Measurements from ENCODE around the gene PARP4. TPM values are rescaled to one million over a fixed set of nuclear protein-coding genes. Genes with fewer than 3 reads are reported as not detected.

PARP4 gene
- total and polyA plus RNA-seq, 2 donors (not counting 3 experiments of a cell fraction or from before 2014, with no cell fraction given): 37.1 to 71.7 TPM

DNA sequence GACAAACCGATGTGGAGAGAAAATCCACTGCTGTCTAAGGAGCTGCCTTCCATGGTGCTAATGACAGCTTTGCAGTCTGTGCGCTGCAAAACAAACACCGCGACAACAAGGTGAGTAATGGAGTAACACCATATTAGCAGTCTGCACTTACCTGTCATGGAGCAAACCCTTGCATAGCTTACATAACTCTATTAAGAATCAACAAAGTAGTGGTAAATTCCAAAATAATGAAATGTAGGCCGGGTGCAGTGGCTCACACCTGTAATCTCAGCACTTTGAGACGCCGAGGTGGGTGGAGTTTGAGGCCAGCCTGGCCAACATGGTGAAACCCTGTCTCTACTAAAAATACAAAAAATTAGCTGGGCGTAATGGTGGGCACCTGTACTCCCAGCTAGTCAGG lies 56.2 kb downstream of the PARP4 start:
- no peaks in the 10 kb centered on the region for H3K79me2 ChIP-seq (ENCODE audit: control insufficient read depth, insufficient read depth, low read length)
- no peak overlapping the region for H3K9ac ChIP-seq (replicated peaks; ENCODE audit: extremely low read depth, insufficient read depth, low read length)
- H3K4me2 ChIP-seq (ENCODE audit: insufficient read depth, low read length): no peak overlapping the region
- no peaks in the 10 kb centered on the region for H3K27me3 ChIP-seq (ENCODE audit: control insufficient read depth in 2 of 2, insufficient read depth in 2 of 2, low read length in 2 of 2)
- H4K20me1 ChIP-seq (replicated peaks; ENCODE audit: control insufficient read depth, extremely low read depth, insufficient read depth, low read length): peaks cover 2% of the 10 kb centered on the region
- H3K36me3 ChIP-seq (ENCODE audit: control insufficient read depth in 2 of 2, extremely low read depth in 1 of 2, insufficient read depth in 2 of 2, low read length in 2 of 2): peaks cover 23 to 30% of the 10 kb centered on the region in 2 experiments
- no peaks in the 10 kb centered on the region for H3K4me1 ChIP-seq (ENCODE audit: control insufficient read depth, extremely low read depth, insufficient read depth, low read length)
- no TSS peak for BruUV-seq (replicated peaks)
- no peak overlapping the region for H3K4me3 ChIP-seq (replicated peaks in 1 of 3; ENCODE audit: insufficient read depth in 1 of 3, low read depth in 1 of 3, low read length in 3 of 3)
- no peaks in the 10 kb centered on the region for H3K9me1 ChIP-seq (replicated peaks; ENCODE audit: control insufficient read depth, extremely low read depth, insufficient read depth, low read length)
- H3K27ac ChIP-seq (ENCODE audit: insufficient read depth, low read depth, low read length): no peak overlapping the region
- no peaks in the 10 kb centered on the region for H3K9me3 ChIP-seq (replicated peaks; ENCODE audit: control insufficient read depth, insufficient read depth, low read length)
- TF ChIP-seq, protein P1, sequence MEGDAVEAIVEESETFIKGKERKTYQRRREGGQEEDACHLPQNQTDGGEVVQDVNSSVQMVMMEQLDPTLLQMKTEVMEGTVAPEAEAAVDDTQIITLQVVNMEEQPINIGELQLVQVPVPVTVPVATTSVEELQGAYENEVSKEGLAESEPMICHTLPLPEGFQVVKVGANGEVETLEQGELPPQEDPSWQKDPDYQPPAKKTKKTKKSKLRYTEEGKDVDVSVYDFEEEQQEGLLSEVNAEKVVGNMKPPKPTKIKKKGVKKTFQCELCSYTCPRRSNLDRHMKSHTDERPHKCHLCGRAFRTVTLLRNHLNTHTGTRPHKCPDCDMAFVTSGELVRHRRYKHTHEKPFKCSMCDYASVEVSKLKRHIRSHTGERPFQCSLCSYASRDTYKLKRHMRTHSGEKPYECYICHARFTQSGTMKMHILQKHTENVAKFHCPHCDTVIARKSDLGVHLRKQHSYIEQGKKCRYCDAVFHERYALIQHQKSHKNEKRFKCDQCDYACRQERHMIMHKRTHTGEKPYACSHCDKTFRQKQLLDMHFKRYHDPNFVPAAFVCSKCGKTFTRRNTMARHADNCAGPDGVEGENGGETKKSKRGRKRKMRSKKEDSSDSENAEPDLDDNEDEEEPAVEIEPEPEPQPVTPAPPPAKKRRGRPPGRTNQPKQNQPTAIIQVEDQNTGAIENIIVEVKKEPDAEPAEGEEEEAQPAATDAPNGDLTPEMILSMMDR (IDR thresholded peaks at IDR 0.05; ENCODE audit: extremely low read depth in 1 of 2, insufficient read depth in 1 of 2, low read depth in 1 of 2, low read length in 2 of 2): no peak
- TF ChIP-seq POLR2AphosphoS5 (IDR thresholded peaks at IDR 0.05; ENCODE audit: insufficient read depth, low read depth, low read length): no peak
- DNase-seq (ENCODE audit: low read depth, low spot score) (no peak), FAIRE-seq (no peak)
- POLR2A ChIA-PET: no interaction called here
- no peak overlapping the region for H2AFZ ChIP-seq (ENCODE audit: low read depth, low read length)
- dilution Hi-C loops (cut with MboI; ENCODE audit: extremely low pct_ligation_motif_present, low sequenced_read_pairs) (no loop called here), intact Hi-C loops (cut with micrococcal nuclease) (no loop called here)
- CTCF ChIA-PET: no interaction called here

GRCh38 chr13:24454056-24454455 lies 58.5 kb downstream of the PARP4 start:
- dilution Hi-C loops (cut with MboI; ENCODE audit: extremely low pct_ligation_motif_present, low sequenced_read_pairs) (no loop called here), intact Hi-C loops (cut with micrococcal nuclease) (no loop called here)
- POLR2A ChIA-PET: no interaction called here
- Histone ChIP-seq H3K36me3 (ENCODE audit: control insufficient read depth in 2 of 2, extremely low read depth in 1 of 2, insufficient read depth in 2 of 2, low read length in 2 of 2) (peaks cover 30% of the 10 kb centered on the region in 2 experiments), H3K27ac (ENCODE audit: insufficient read depth, low read depth, low read length) (no peak overlapping the region), H3K79me2 (ENCODE audit: control insufficient read depth, insufficient read depth, low read length) (no peaks in the 10 kb centered on the region), H3K4me1 (ENCODE audit: control insufficient read depth, extremely low read depth, insufficient read depth, low read length) (no peaks in the 10 kb centered on the region), H2AFZ (ENCODE audit: low read depth, low read length) (no peak overlapping the region), H4K20me1 (replicated peaks; ENCODE audit: control insufficient read depth, extremely low read depth, insufficient read depth, low read length) (peaks cover 2% of the 10 kb centered on the region), H3K9ac (replicated peaks; ENCODE audit: extremely low read depth, insufficient read depth, low read length) (no peak overlapping the region), H3K4me2 (ENCODE audit: insufficient read depth, low read length) (no peak overlapping the region), H3K4me3 (replicated peaks in 1 of 3; ENCODE audit: insufficient read depth in 1 of 3, low read depth in 1 of 3, low read length in 3 of 3) (no peak overlapping the region), H3K9me1 (replicated peaks; ENCODE audit: control insufficient read depth, extremely low read depth, insufficient read depth, low read length) (no peaks in the 10 kb centered on the region), H3K9me3 (replicated peaks; ENCODE audit: control insufficient read depth, insufficient read depth, low read length) (no peaks in the 10 kb centered on the region), H3K27me3 (ENCODE audit: control insufficient read depth in 2 of 2, insufficient read depth in 2 of 2, low read length in 2 of 2) (no peaks in the 10 kb centered on the region)
- FAIRE-seq (no peak), DNase-seq (ENCODE audit: low read depth, low spot score) (no peak)
- TF ChIP-seq GATA2 (IDR thresholded peaks at IDR 0.05; ENCODE audit: insufficient read depth, insufficient read length, low read depth, low read length) (no peak), JUN (IDR thresholded peaks at IDR 0.05; ENCODE audit: borderline replicate concordance, insufficient read depth, insufficient read length, low read depth) (no peak), MYC (IDR thresholded peaks at IDR 0.05; ENCODE audit: low read depth, low read length) (no peak), MAX (IDR thresholded peaks at IDR 0.05; ENCODE audit: insufficient read depth, insufficient read length) (no peak), POLR2A (IDR thresholded peaks at IDR 0.05; ENCODE audit: low read depth, low read length) (no peak), FOS (IDR thresholded peaks at IDR 0.05; ENCODE audit: borderline replicate concordance, insufficient read depth, low read length) (no peak), POLR2AphosphoS5 (IDR thresholded peaks at IDR 0.05; ENCODE audit: insufficient read depth, low read depth, low read length) (no peak), EZH2 (IDR thresholded peaks at IDR 0.05; ENCODE audit: borderline replicate concordance, low read depth, low read length, severe bottlenecking) (no peak)
- TF ChIP-seq, protein P1 (IDR thresholded peaks at IDR 0.05; ENCODE audit: extremely low read depth in 1 of 2, insufficient read depth in 1 of 2, low read depth in 1 of 2, low read length in 2 of 2): no peak
- BruUV-seq (replicated peaks): no TSS peak
- CTCF ChIA-PET: no interaction called here

All from endothelial cell of umbilical vein (primary cell).